Psoas muscle (tissue), 8 donors: ENCODE data around the gene PTPRO. TPM values are rescaled to one million over a fixed set of nuclear protein-coding genes. Genes with fewer than 3 reads are reported as not detected.

Experiments
- ATAC-seq, 4 donors: fragments of 200-7000 bp; cut with Tn5 transposase; one replicate each; pipeline ENCODE4 v1.9.1; 2020; ENCODE audit warnings: moderate library complexity in 3 of 4, mild to moderate bottlenecking in 2 of 4
- DNase-seq, 2 donors: peaks; one replicate each; pipeline ENCODE4 v3.0.0-alpha.2; 2020
- H3K27ac ChIP-seq: fragments of 200-600 bp; one replicate; pipeline ENCODE4 v1.8.0; 2022
- H3K27me3 ChIP-seq, 3 donors: fragments of 200-600 bp in 1 of 3; one replicate each; pipeline versions ENCODE4 v1.6.1 to v1.8.0; 2013 to 2022; ENCODE audit warnings: low read length in 2 of 3, mild to moderate bottlenecking in 2 of 3, moderate library complexity in 1 of 3; ENCODE audit not compliant: insufficient read depth in 3 of 3
- H3K36me3 ChIP-seq, 2 donors: fragments of 200-600 bp in 1 of 2; one replicate each; pipeline versions ENCODE4 v1.6.1 to v1.8.0; 2013 to 2022; ENCODE audit warnings: low read depth in 1 of 2, mild to moderate bottlenecking in 1 of 2, moderate library complexity in 1 of 2; ENCODE audit not compliant: insufficient read depth in 1 of 2
- H3K4me1 ChIP-seq: fragments of 200-600 bp; one replicate; pipeline ENCODE4 v1.8.0; 2022
- H3K4me3 ChIP-seq: fragments of 200-600 bp; one replicate; pipeline ENCODE4 v1.8.0; 2022; ENCODE audit warnings: mild to moderate bottlenecking
- H3K9me3 ChIP-seq: fragments of 200-600 bp; one replicate; pipeline ENCODE4 v1.8.0; 2022
- CTCF ChIP-seq: fragments of 200-600 bp; IDR thresholded peaks from one replicate; pipeline ENCODE4 v1.8.0; 2022; ENCODE audit warnings: antibody characterized with exemption
- WGBS, 3 donors: extraction: QIAGEN DNeasy Blood & Tissue Kit; methylation state at CpG; one replicate each; pipeline versions ENCODE4 v1.1.6 to v1.1.7; 2013; 5-methylcytosine and 5-hydroxymethylcytosine counted together
- intact Hi-C, 2 donors: fragments of 100-400 bp; cut with DNase I; formaldehyde crosslinking; loops; one replicate each; pipeline versions ENCODE4 v1.11.0 to v1.14.2; 2022
- polyA plus RNA-seq, 3 donors: library from polyadenylated mRNA; stranded (reverse); fragments of 200-250 nt; gene quantifications; one replicate each; pipeline ENCODE4 v1.2.3, GENCODE V29; 2013
- total RNA-seq, 4 donors: library from RNA; stranded (reverse); fragmentation: NEBNext Ultra II Directional in 2 of 4; extraction: Animal tissue kit (Norgen Biotek cat#: 25700) in 2 of 4; gene quantifications; one replicate each; pipeline versions ENCODE4 v1.2.1 to v1.2.4, GENCODE V29; 2021 to 2023
- donor health status: healthy with polysubstance abuse.
- donor health status: DM: no; HTN: no; CAD: no; lungs with moderate emphysema.
- donor health status: Bipolar disorder and iron deficiency.
- donor health status: healthy.
- donor health status: DM: yes; HTN: yes; CAD: no.
- donor health status: DM: no; HTN: no; CAD: no.
- donor health status: DM: no; HTN: no; CAD: no.
- donor health status: DM: yes; HTN: yes; CAD: no.

PTPRO gene
- total and polyA plus RNA-seq, 7 donors, result 0.21 to 2.3 (median 0.45) TPM

GRCh38 chr12:15580431-15580830 is 258.1 kb downstream of the PTPRO start:
- peaks cover 0 to 2% (median 0%) of the 10 kb centered on the region in 3 donors for H3K27me3 ChIP-seq

GRCh38 chr12:15581006-15581405 is 258.7 kb downstream of the PTPRO start:
- ATAC-seq, result no peak
- Histone ChIP-seq H3K27ac (no peak overlapping the region), H3K4me3 (no peak overlapping the region), H3K27me3 (peaks cover 0 to 2% (median 0%) of the 10 kb centered on the region in 3 donors), H3K9me3 (no peaks in the 10 kb centered on the region), H3K36me3 (no peaks in the 10 kb centered on the region), H3K4me1 (no peaks in the 10 kb centered on the region)
- no peak for TF ChIP-seq CTCF
- 27 to 34% (median 28%) methylated on average over 4 to 6 of the region's 6 CpGs for WGBS, 3 donors
- intact Hi-C loops, result loop anchor here in 1 of 2 donors (2.0 to 5.0 kb wide), 2 partner anchors 49 to 304 kb away; no protein-coding TSS in a partner anchor
- DNase-seq, result no peak

More at GRCh38 chr12:15580431-15580830, 258.1 kb downstream of the PTPRO start:
- ATAC-seq, result no peak
- TF ChIP-seq CTCF, result no peak
- no peaks in the 10 kb centered on the region for H3K4me1 ChIP-seq
- H3K27ac ChIP-seq, result no peak overlapping the region
- 79 to 89% (median 81%) methylated on average over 1 of the region's 1 CpG for WGBS, 3 donors
- no peak overlapping the region for H3K4me3 ChIP-seq
- H3K36me3 ChIP-seq, result no peaks in the 10 kb centered on the region
- intact Hi-C loops, result loop anchor here in 1 of 2 donors (2.0 to 5.0 kb wide), 2 partner anchors 48 to 304 kb away; no protein-coding TSS in a partner anchor
- H3K9me3 ChIP-seq, result no peaks in the 10 kb centered on the region
- no peak for DNase-seq

GRCh38 chr12:15583804-15584203 is 261.5 kb downstream of the PTPRO start:
- TF ChIP-seq CTCF, result no peak
- H3K27ac ChIP-seq, result no peak overlapping the region
- no peaks in the 10 kb centered on the region for H3K4me1 ChIP-seq
- no peak for DNase-seq
- H3K9me3 ChIP-seq, result no peaks in the 10 kb centered on the region
- H3K36me3 ChIP-seq, result no peaks in the 10 kb centered on the region
- WGBS, 3 donors, result 57 to 65% (median 57%) methylated on average over 7 of the region's 7 CpGs
- intact Hi-C loops, result loop anchor here in 1 of 2 donors (5.0 kb wide), 1 partner anchor 52 kb away; no protein-coding TSS in a partner anchor
- H3K4me3 ChIP-seq, result no peak overlapping the region
- H3K27me3 ChIP-seq, result peaks cover 0 to 2% (median 0%) of the 10 kb centered on the region in 3 donors
- ATAC-seq, result no peak

- Histone ChIP-seq H3K4me3 (no peak overlapping the region), H3K27me3 (no peaks in the 10 kb centered on the region), H3K36me3 (no peaks in the 10 kb centered on the region), H3K4me1 (no peaks in the 10 kb centered on the region), H3K27ac (no peak overlapping the region), H3K9me3 (no peaks in the 10 kb centered on the region)
- intact Hi-C loops, result loop anchor here (5.0 kb wide), 2 partner anchors 52 to 307 kb away; no protein-coding TSS in a partner anchor
- 24 to 34% (median 26%) methylated on average over 3 of the region's 3 CpGs for WGBS, 3 donors
- TF ChIP-seq CTCF, result peak; percentile 63
- DNase-seq, result no peak
- no peak for ATAC-seq
Observed at GRCh38 chr12:15584366-15585041, 262.2 kb downstream of the PTPRO start.
